HL-60 (cell line): ENCODE results near the gene CAMSAP3.

ENCODE experiments used
- CTCF ChIP-seq: IDR thresholded peaks from one replicate; pipeline ENCODE4 v1.5.1; 2011; ENCODE audit warnings: low read length, control low read depth, inconsistent platforms; ENCODE audit not compliant: insufficient read depth
- GABPA ChIP-seq: IDR thresholded peaks from 2 replicates; pipeline ENCODE4 v1.6.1; 2012; ENCODE audit warnings: low read depth
- POLR2AphosphoS5 ChIP-seq: IDR thresholded peaks from 2 replicates; pipeline ENCODE4 v1.6.1; 2012; ENCODE audit warnings: low read depth
- REST ChIP-seq: IDR thresholded peaks from 2 replicates; pipeline ENCODE4 v1.6.1; 2012; ENCODE audit warnings: low read depth; ENCODE audit not compliant: insufficient replicate concordance
- SPI1 ChIP-seq: IDR thresholded peaks from 2 replicates; pipeline ENCODE4 v1.6.1; 2012; ENCODE audit warnings: low read depth, mild to moderate bottlenecking, borderline replicate concordance

GRCh38 chr19:7597689-7598088, 2.0 kb downstream of the CAMSAP3 start:
- no peak for TF ChIP-seq CTCF
- no peak for TF ChIP-seq POLR2AphosphoS5
- TF ChIP-seq REST, result no peak
- TF ChIP-seq GABPA, result no peak
- no peak for TF ChIP-seq SPI1
